TTC549 (cell line): Measurements from ENCODE around the gene NUDT14.

Source experiments
- FAIRE-seq: peaks from 2 replicates; lab custom pipeline; 2012; peaks lifted over from hg19 to GRCh38; lab: Jason Lieb, UNC

The NUDT14 gene

GRCh38 chr14:105157872-105158271 lies 23.2 kb downstream of the NUDT14 start:
- FAIRE-seq: no peak

GRCh38 chr14:105156414-105157375 lies 24.4 kb downstream of the NUDT14 start:
- no peak for FAIRE-seq

GRCh38 chr14:105155681-105156413 lies 25.3 kb downstream of the NUDT14 start:
- FAIRE-seq: no peak

GRCh38 chr14:105155071-105155651 lies 26.0 kb downstream of the NUDT14 start:
- FAIRE-seq: no peak

GRCh38 chr14:105154476-105154871 lies 26.6 kb downstream of the NUDT14 start:
- no peak for FAIRE-seq

GRCh38 chr14:105153739-105154475 lies 27.2 kb downstream of the NUDT14 start:
- no peak for FAIRE-seq

GRCh38 chr14:105153331-105153731 lies 27.8 kb downstream of the NUDT14 start:
- no peak for FAIRE-seq

- no peak for FAIRE-seq
Observed at GRCh38 chr14:105152794-105153241, 28.3 kb downstream of the NUDT14 start.

- FAIRE-seq: no peak
Observed at GRCh38 chr14:105151838-105152793, 29.0 kb downstream of the NUDT14 start.

GRCh38 chr14:105151084-105151837 lies 29.9 kb downstream of the NUDT14 start:
- no peak for FAIRE-seq

- FAIRE-seq: no peak
Observed at GRCh38 chr14:105150368-105151083, 30.6 kb downstream of the NUDT14 start.

- no peak for FAIRE-seq
Observed at GRCh38 chr14:105150026-105150367, 31.1 kb downstream of the NUDT14 start.

GRCh38 chr14:105149146-105149781 lies 31.8 kb downstream of the NUDT14 start:
- FAIRE-seq: no peak

GRCh38 chr14:105148604-105149145 lies 32.4 kb downstream of the NUDT14 start:
- no peak for FAIRE-seq

- FAIRE-seq: no peak
Observed at GRCh38 chr14:105147671-105148603, 33.2 kb downstream of the NUDT14 start.

GRCh38 chr14:105146976-105147635 lies 34.0 kb downstream of the NUDT14 start:
- no peak for FAIRE-seq
